PFSK-1 (cell line): ENCODE data around the gene TNNI3.

Source experiments
- FOXP2 ChIP-seq: optimal IDR thresholded peaks from 2 replicates; pipeline ENCODE3; 2011; ENCODE audit warnings: borderline replicate concordance, control low read depth, inconsistent platforms; ENCODE audit not compliant: insufficient read depth; ENCODE audit errors: extremely low read length, extremely low read depth
- POLR2AphosphoS5 ChIP-seq: IDR thresholded peaks from 2 replicates; pipeline ENCODE4 v1.6.1; 2012; ENCODE audit warnings: low read depth, mild to moderate bottlenecking, control low read depth, low read length, moderate library complexity
- SIN3A ChIP-seq: IDR thresholded peaks from 2 replicates; pipeline ENCODE4 v1.6.1; 2012; ENCODE audit warnings: mild to moderate bottlenecking, low read length, moderate library complexity, borderline replicate concordance; ENCODE audit not compliant: insufficient read depth
- TAF1 ChIP-seq: IDR thresholded peaks from 2 replicates; pipeline ENCODE4 v1.6.1; 2012; ENCODE audit warnings: low read length, control low read depth, borderline replicate concordance; ENCODE audit not compliant: insufficient read depth
- TF ChIP-seq, protein P1 (sequence below), 2 experiments: IDR thresholded peaks; 2 replicates each; pipeline versions ENCODE4 v1.6.1 to v1.8.0; 2011 to 2012; ENCODE audit warnings: low read depth in 2 of 2, low read length in 2 of 2, control low read depth in 1 of 2, inconsistent platforms in 1 of 2, mild to moderate bottlenecking in 1 of 2, moderate library complexity in 1 of 2; ENCODE audit not compliant: insufficient read depth in 1 of 2

DNA sequence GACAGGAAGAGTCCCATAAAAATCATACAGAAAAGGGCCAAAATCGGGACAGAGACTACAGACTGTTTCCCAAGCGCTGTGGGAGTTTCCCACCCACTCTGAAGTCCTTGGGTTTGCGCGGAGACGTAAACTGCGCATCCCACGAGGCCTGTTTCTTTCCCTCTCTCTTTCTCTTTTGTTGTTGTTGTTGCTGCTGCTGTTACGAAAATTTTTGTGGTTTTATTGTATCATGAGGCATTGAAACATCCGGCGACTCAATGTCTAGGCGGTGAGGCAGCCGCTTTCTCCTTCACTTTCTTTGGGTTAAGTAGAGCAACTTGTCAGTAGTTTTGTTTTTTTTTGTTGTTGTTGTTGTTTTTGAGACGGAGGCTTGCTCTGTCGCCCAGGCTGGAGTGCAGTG lies 38.5 kb downstream of the TNNI3 start:
- TF ChIP-seq POLR2AphosphoS5 (no peak), SIN3A (no peak), TAF1 (no peak), FOXP2 (no peak)
- TF ChIP-seq, protein P1, sequence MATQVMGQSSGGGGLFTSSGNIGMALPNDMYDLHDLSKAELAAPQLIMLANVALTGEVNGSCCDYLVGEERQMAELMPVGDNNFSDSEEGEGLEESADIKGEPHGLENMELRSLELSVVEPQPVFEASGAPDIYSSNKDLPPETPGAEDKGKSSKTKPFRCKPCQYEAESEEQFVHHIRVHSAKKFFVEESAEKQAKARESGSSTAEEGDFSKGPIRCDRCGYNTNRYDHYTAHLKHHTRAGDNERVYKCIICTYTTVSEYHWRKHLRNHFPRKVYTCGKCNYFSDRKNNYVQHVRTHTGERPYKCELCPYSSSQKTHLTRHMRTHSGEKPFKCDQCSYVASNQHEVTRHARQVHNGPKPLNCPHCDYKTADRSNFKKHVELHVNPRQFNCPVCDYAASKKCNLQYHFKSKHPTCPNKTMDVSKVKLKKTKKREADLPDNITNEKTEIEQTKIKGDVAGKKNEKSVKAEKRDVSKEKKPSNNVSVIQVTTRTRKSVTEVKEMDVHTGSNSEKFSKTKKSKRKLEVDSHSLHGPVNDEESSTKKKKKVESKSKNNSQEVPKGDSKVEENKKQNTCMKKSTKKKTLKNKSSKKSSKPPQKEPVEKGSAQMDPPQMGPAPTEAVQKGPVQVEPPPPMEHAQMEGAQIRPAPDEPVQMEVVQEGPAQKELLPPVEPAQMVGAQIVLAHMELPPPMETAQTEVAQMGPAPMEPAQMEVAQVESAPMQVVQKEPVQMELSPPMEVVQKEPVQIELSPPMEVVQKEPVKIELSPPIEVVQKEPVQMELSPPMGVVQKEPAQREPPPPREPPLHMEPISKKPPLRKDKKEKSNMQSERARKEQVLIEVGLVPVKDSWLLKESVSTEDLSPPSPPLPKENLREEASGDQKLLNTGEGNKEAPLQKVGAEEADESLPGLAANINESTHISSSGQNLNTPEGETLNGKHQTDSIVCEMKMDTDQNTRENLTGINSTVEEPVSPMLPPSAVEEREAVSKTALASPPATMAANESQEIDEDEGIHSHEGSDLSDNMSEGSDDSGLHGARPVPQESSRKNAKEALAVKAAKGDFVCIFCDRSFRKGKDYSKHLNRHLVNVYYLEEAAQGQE (IDR thresholded peaks at IDR 0.05; ENCODE audit: insufficient read depth in 1 of 2, low read depth in 2 of 2, low read length in 2 of 2) = no peak
